H1 (cell line): ENCODE measurements around the gene CPA1. TPM values are rescaled to one million over a fixed set of nuclear protein-coding genes. Genes with fewer than 3 reads are reported as not detected.
A peak's percentile ranks its signal among the peaks of the same experiment; 100 is the strongest.

ENCODE experiments used
- CTCF ChIA-PET: fragments of 300-600 bp; sonication (Branson Sonifier 250); formaldehyde crosslinking; loops from one replicate; lab custom pipeline; 2021; ENCODE audit not compliant: partially characterized antibody; lab: Charles Lee
- POLR2A ChIA-PET: fragments of 300-600 bp; sonication (Branson Sonifier 250); formaldehyde crosslinking; loops from one replicate; lab custom pipeline; 2021; ENCODE audit warnings: inconsistent platforms; ENCODE audit not compliant: partially characterized antibody; lab: Charles Lee
- DNase-seq, 2 experiments: peaks; one replicate each; pipeline versions ENCODE4 v3.0.0 to v3.0.0-alpha.2; 2010 to 2022; ENCODE audit warnings: low spot score in 2 of 2, low read depth in 1 of 2, mixed read lengths in 1 of 2
- FAIRE-seq: peaks from 2 replicates; lab custom pipeline; 2011; peaks lifted over from hg19 to GRCh38; lab: Jason Lieb, UNC
- H2AFZ ChIP-seq: 2 replicates; pipeline ENCODE4 v1.8.1; 2012; ENCODE audit warnings: low read length, inconsistent platforms
- H2AK5ac ChIP-seq: 2 replicates; pipeline ENCODE4 v1.6.1; 2013; ENCODE audit warnings: low read depth, low read length
- H2BK120ac ChIP-seq: replicated peaks from 2 replicates; pipeline ENCODE3; 2013; ENCODE audit warnings: low read depth, low read length, inconsistent platforms
- H2BK12ac ChIP-seq: 2 replicates; pipeline ENCODE4 v1.6.1; 2013; ENCODE audit warnings: low read depth, low read length
- H2BK15ac ChIP-seq: 2 replicates; pipeline ENCODE4 v1.6.1; 2013; ENCODE audit warnings: low read length
- H2BK20ac ChIP-seq: 2 replicates; pipeline ENCODE4 v1.6.1; 2013; ENCODE audit warnings: low read length
- H2BK5ac ChIP-seq: 2 replicates; pipeline ENCODE4 v1.6.1; 2013; ENCODE audit warnings: low read depth, low read length
- H3K14ac ChIP-seq: 2 replicates; pipeline ENCODE4 v1.6.1; 2013; ENCODE audit warnings: inconsistent platforms; ENCODE audit not compliant: insufficient read length
- H3K18ac ChIP-seq: 2 replicates; pipeline ENCODE4 v1.6.1; 2013; ENCODE audit warnings: low read length; ENCODE audit errors: extremely low read depth
- H3K23ac ChIP-seq: 2 replicates; pipeline ENCODE4 v1.6.1; 2013; ENCODE audit warnings: inconsistent platforms; ENCODE audit not compliant: insufficient read length
- H3K23me2 ChIP-seq: 2 replicates; pipeline ENCODE4 v1.6.1; 2013; ENCODE audit warnings: low read depth, low read length
- H3K27ac ChIP-seq: 2 replicates; pipeline ENCODE4 v1.6.1; 2011; ENCODE audit warnings: low read depth, low read length, inconsistent platforms
- H3K27me3 ChIP-seq, 4 experiments: replicated peaks in 1 of 4; 1 replicate in 1 of 4; 2 replicates in 3 of 4; pipeline versions ENCODE4 v1.6.1 to v1.8.1; 2011 to 2013; ENCODE audit warnings: low read length in 3 of 4, mild to moderate bottlenecking in 3 of 4, inconsistent platforms in 2 of 4, mixed read lengths in 2 of 4, moderate library complexity in 1 of 4; ENCODE audit not compliant: control insufficient read depth in 3 of 4, insufficient read depth in 3 of 4; ENCODE audit errors: extremely low read depth in 1 of 4
- H3K36me3 ChIP-seq, 4 experiments: 2 replicates each; pipeline versions ENCODE4 v1.6.1 to v1.8.1; 2011 to 2013; ENCODE audit warnings: mild to moderate bottlenecking in 4 of 4, low read length in 3 of 4, moderate library complexity in 2 of 4, control low read depth in 1 of 4, inconsistent platforms in 1 of 4; ENCODE audit not compliant: insufficient read depth in 4 of 4, control insufficient read depth in 2 of 4
- H3K4ac ChIP-seq: replicated peaks from 2 replicates; pipeline ENCODE3; 2013; ENCODE audit warnings: low read length, low read depth, mixed read lengths, inconsistent platforms; ENCODE audit not compliant: insufficient read length
- H3K4me1 ChIP-seq, 4 experiments: replicated peaks in 1 of 4; 1 replicate in 1 of 4; 2 replicates in 3 of 4; pipeline versions ENCODE4 v1.6.1 to v1.8.1; 2011 to 2013; ENCODE audit warnings: low read length in 3 of 4, inconsistent platforms in 2 of 4, mixed read lengths in 1 of 4; ENCODE audit not compliant: insufficient read depth in 4 of 4, control insufficient read depth in 3 of 4
- H3K4me2 ChIP-seq, 2 experiments: 2 replicates each; pipeline versions ENCODE4 v1.6.1 to v1.8.1; 2011 to 2013; ENCODE audit warnings: low read depth in 2 of 2, low read length in 2 of 2, control low read depth in 1 of 2, inconsistent platforms in 1 of 2, mild to moderate bottlenecking in 1 of 2; ENCODE audit not compliant: insufficient read depth in 1 of 2
- H3K4me3 ChIP-seq, 4 experiments: fragments of 200-600, 300-600 bp in 1 of 4; sonication (generic), shearing (Covaris generic), sonication (Bioruptor Twin) in 1 of 4; 2 replicates each; pipeline versions ENCODE4 v1.5.1 to v1.8.1; 2011 to 2016; ENCODE audit warnings: low read length in 4 of 4, low read depth in 3 of 4, control low read depth in 2 of 4, inconsistent platforms in 2 of 4, mild to moderate bottlenecking in 2 of 4, mixed read lengths in 1 of 4, moderate library complexity in 1 of 4; ENCODE audit not compliant: insufficient read depth in 2 of 4; ENCODE audit errors: extremely low read depth in 1 of 4
- H3K56ac ChIP-seq: replicated peaks from 2 replicates; pipeline ENCODE3; 2013; ENCODE audit warnings: low read depth, mild to moderate bottlenecking, mixed read lengths, low read length, inconsistent platforms; ENCODE audit not compliant: insufficient read length
- H3K79me1 ChIP-seq: 2 replicates; pipeline ENCODE4 v1.6.1; 2013; ENCODE audit warnings: low read depth, low read length, control low read depth
- H3K79me2 ChIP-seq, 2 experiments: 2 replicates each; pipeline versions ENCODE4 v1.6.1 to v1.8.1; 2012 to 2013; ENCODE audit warnings: low read length in 2 of 2, mild to moderate bottlenecking in 2 of 2, inconsistent platforms in 1 of 2; ENCODE audit not compliant: insufficient read depth in 2 of 2, control insufficient read depth in 1 of 2
- H3K9ac ChIP-seq, 4 experiments: replicated peaks in 1 of 4; 1 replicate in 1 of 4; 2 replicates in 3 of 4; pipeline versions ENCODE4 v1.6.1 to v1.8.1; 2011 to 2013; ENCODE audit warnings: low read depth in 3 of 4, low read length in 3 of 4, control low read depth in 2 of 4, mild to moderate bottlenecking in 2 of 4, moderate library complexity in 2 of 4, inconsistent platforms in 1 of 4; ENCODE audit errors: extremely low read depth in 1 of 4
- H3K9me3 ChIP-seq, 2 experiments: 2 replicates each; pipeline versions ENCODE4 v1.6.1 to v1.8.1; 2012 to 2013; ENCODE audit warnings: mild to moderate bottlenecking in 2 of 2, moderate library complexity in 2 of 2, control low read depth in 1 of 2, inconsistent platforms in 1 of 2, low read depth in 1 of 2, low read length in 1 of 2, mixed read lengths in 1 of 2; ENCODE audit not compliant: insufficient read depth in 2 of 2
- H4K20me1 ChIP-seq, 2 experiments: replicated peaks in 1 of 2; 2 replicates each; pipeline versions ENCODE3 to v1.8.1; 2011 to 2013; ENCODE audit warnings: inconsistent platforms in 2 of 2, low read length in 2 of 2, mild to moderate bottlenecking in 1 of 2; ENCODE audit not compliant: insufficient read depth in 2 of 2, control insufficient read depth in 1 of 2
- H4K5ac ChIP-seq: 2 replicates; pipeline ENCODE4 v1.6.1; 2013; ENCODE audit warnings: low read length, low read depth, mixed read lengths, inconsistent platforms; ENCODE audit not compliant: insufficient read length
- H4K8ac ChIP-seq: 2 replicates; pipeline ENCODE4 v1.8.0; 2013; ENCODE audit warnings: mild to moderate bottlenecking, moderate library complexity, low read length, inconsistent platforms; ENCODE audit not compliant: insufficient read depth; ENCODE audit errors: extremely low read depth
- H4K91ac ChIP-seq: replicated peaks from 2 replicates; pipeline ENCODE3; 2013; ENCODE audit warnings: low read length, mixed read lengths, inconsistent platforms; ENCODE audit not compliant: insufficient read length
- RAD21 ChIP-seq, 2 experiments: IDR thresholded peaks in 1 of 2; conservative IDR thresholded peaks in 1 of 2; 2 replicates each; pipeline ENCODE4 v1.6.1; 2011; ENCODE audit warnings: low read depth in 2 of 2, low read length in 2 of 2, improper control_type of control experiment in 1 of 2, inconsistent platforms in 1 of 2, mild to moderate bottlenecking in 1 of 2, moderate library complexity in 1 of 2
- RBBP5 ChIP-seq: IDR thresholded peaks from 2 replicates; pipeline ENCODE4 v1.7.1; 2012; ENCODE audit warnings: low read depth, mild to moderate bottlenecking, inconsistent platforms, low read length, moderate library complexity, borderline replicate concordance
- WGBS, 2 experiments: shearing (Covaris generic) in 1 of 2; methylation state at CpG; one replicate each; pipeline versions ENCODE4 v1.1.6 to v1.1.7; 2013 to 2015; ENCODE audit warnings: low lambda C conversion rate in 2 of 2, mixed read lengths in 2 of 2, inconsistent platforms in 1 of 2, low coverage in 1 of 2, missing lambda C conversion rate in 1 of 2; ENCODE audit not compliant: insufficient replicate concordance in 2 of 2, insufficient coverage in 1 of 2, insufficient read length in 1 of 2; ENCODE audit errors: extremely low coverage in 1 of 2, missing lambda C conversion rate in 1 of 2; 5-methylcytosine and 5-hydroxymethylcytosine counted together
- polyA plus RNA-seq, 7 experiments: library from polyadenylated mRNA; depleted of rRNA in 3 of 7; stranded (reverse) in 5 of 7; unstranded in 2 of 7; fragments of >200 nt in 5 of 7; fragments of 200-250 nt in 2 of 7; gene quantifications; 1 replicate in 5 of 7; 2 replicates in 1 of 7; 4 replicates in 1 of 7; pipeline versions ENCODE4 v1.2.1 to v1.2.3, GENCODE V29; 2011 to 2013; ENCODE audit warnings: missing spikeins in 2 of 7, mixed read lengths in 2 of 7
- total RNA-seq: library from RNA; stranded (reverse); fragmentation: NEBNext Ultra II Directional; extraction: Animal tissue kit (Norgen Biotek cat#: 25700); gene quantifications from 2 replicates; pipeline ENCODE4 v1.2.1, GENCODE V29; 2021
- TF ChIP-seq, protein P1 (sequence below), 3 experiments: IDR thresholded peaks; 1 replicate in 2 of 3; 2 replicates in 1 of 3; pipeline versions ENCODE4 v1.5.1 to v1.6.1; 2011; ENCODE audit warnings: low read length in 3 of 3, mild to moderate bottlenecking in 3 of 3, inconsistent platforms in 2 of 3, low read depth in 1 of 3, moderate library complexity in 1 of 3; ENCODE audit not compliant: insufficient read depth in 1 of 3; ENCODE audit errors: control extremely low read depth in 1 of 3

CPA1 gene
- total and polyA plus RNA-seq, 2 of the 8 experiments (the other 6 are each of a cell fraction or from before 2014, with no cell fraction given): not detected

- H3K9me3 ChIP-seq: no peaks in the 10 kb centered on the region
- H4K8ac ChIP-seq: no peak overlapping the region; the same call in 1 of the 2 replicates
- DNase-seq (no peak), FAIRE-seq (no peak)
- no peaks in the 10 kb centered on the region for H4K20me1 ChIP-seq
- no peak overlapping the region for H2BK120ac ChIP-seq
- H2BK12ac ChIP-seq: peak overlapping the region; percentile 68; the same call in 1 of the 2 replicates
- ChIA-PET CTCF (interaction anchor here (1.0 kb wide), 1 partner anchor 28 kb away, joined by 4 read pairs; no protein-coding TSS in a partner anchor), POLR2A (interaction anchor here (0.7 kb wide), 1 partner anchor 137 kb away, joined by 3 read pairs; no protein-coding TSS in a partner anchor)
- H3K27me3 ChIP-seq: no peaks in the 10 kb centered on the region
- H3K79me2 ChIP-seq: no peaks in the 10 kb centered on the region
- no peak overlapping the region for H4K5ac ChIP-seq
- H3K79me1 ChIP-seq: no peaks in the 10 kb centered on the region
- WGBS, 2 experiments: 90% methylated on average over 7 of the region's 7 CpGs; no CpG with 5 or more reads in 1 of the 2 experiments
- peaks cover 5 to 24% (median 17%) of the 10 kb centered on the region in 4 experiments for H3K4me1 ChIP-seq
- no peak overlapping the region; the same call in 1 of the 2 replicates for H2AK5ac ChIP-seq
- H2BK5ac ChIP-seq: no peak overlapping the region
- no peak overlapping the region for H3K23ac ChIP-seq
- H4K91ac ChIP-seq: no peak overlapping the region
- no peaks in the 10 kb centered on the region for H3K36me3 ChIP-seq
- no peak overlapping the region for H3K18ac ChIP-seq
- no peak overlapping the region for H3K27ac ChIP-seq
- no peak for TF ChIP-seq RBBP5
- TF ChIP-seq, protein P1, sequence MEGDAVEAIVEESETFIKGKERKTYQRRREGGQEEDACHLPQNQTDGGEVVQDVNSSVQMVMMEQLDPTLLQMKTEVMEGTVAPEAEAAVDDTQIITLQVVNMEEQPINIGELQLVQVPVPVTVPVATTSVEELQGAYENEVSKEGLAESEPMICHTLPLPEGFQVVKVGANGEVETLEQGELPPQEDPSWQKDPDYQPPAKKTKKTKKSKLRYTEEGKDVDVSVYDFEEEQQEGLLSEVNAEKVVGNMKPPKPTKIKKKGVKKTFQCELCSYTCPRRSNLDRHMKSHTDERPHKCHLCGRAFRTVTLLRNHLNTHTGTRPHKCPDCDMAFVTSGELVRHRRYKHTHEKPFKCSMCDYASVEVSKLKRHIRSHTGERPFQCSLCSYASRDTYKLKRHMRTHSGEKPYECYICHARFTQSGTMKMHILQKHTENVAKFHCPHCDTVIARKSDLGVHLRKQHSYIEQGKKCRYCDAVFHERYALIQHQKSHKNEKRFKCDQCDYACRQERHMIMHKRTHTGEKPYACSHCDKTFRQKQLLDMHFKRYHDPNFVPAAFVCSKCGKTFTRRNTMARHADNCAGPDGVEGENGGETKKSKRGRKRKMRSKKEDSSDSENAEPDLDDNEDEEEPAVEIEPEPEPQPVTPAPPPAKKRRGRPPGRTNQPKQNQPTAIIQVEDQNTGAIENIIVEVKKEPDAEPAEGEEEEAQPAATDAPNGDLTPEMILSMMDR (IDR thresholded peaks at IDR 0.05; ENCODE audit: control extremely low read depth in 1 of 3, insufficient read depth in 1 of 3, low read depth in 1 of 3, low read length in 3 of 3): peak; percentile 12 to 13 (median 13); a peak in 3 of 4 replicates
- peak; percentile 31 to 48; a peak in 3 of 4 replicates for TF ChIP-seq RAD21 (IDR thresholded peaks at IDR 0.05 in 1 of 2, conservative IDR thresholded peaks at IDR 0.05 in 1 of 2; ENCODE audit: low read depth in 2 of 2, low read length in 2 of 2)
- H2BK15ac ChIP-seq: 0 out of 2 replicates have a peak overlapping the region, but pooled peaks have one; percentile 29
- H3K56ac ChIP-seq: no peak overlapping the region
- no peak overlapping the region for H2BK20ac ChIP-seq
- H3K14ac ChIP-seq: no peak overlapping the region
- H3K23me2 ChIP-seq: no peaks in the 10 kb centered on the region
- H3K4me2 ChIP-seq: no peak overlapping the region
- H3K4ac ChIP-seq: no peak overlapping the region
- no peak overlapping the region for H3K4me3 ChIP-seq
- no peak overlapping the region for H2AFZ ChIP-seq
- no peak overlapping the region for H3K9ac ChIP-seq
Observed at GRCh38 chr7:130353196-130353595, 27.1 kb upstream of the CPA1 start.
